ENCODE results near the gene SNTB2. TPM values are rescaled to one million over a fixed set of nuclear protein-coding genes. Genes with fewer than 3 reads are reported as not detected.
"Not testable (repeated sequence)": the region's sequence is repeated elsewhere in the genome, so short reads cannot be mapped to it uniquely, and the experiment has no call there.

Gene SNTB2
- polyA plus RNA-seq, 1 experiment: 62.6 TPM

DNA sequence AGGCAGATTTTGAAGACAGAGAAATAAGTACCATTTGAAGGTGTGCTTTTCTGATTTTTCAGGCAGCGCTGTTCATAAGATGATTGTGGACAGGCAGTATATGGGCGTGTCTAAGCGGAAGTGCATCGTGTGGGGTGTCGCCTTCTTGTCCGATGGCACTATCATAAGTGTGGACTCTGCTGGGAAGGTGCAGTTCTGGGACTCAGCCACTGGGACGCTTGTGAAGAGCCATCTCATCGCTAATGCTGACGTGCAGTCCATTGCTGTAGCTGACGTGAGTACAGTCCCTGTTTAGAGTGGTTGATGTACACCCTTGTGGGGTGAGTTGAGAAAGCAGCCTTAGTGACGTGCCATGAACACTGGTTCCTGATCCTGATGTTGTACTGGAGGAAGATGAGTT lies 43.8 kb upstream of the SNTB2 start:
- no peaks in the 10 kb centered on the region for H3K27me3 ChIP-seq (ENCODE audit: control insufficient read depth, insufficient read depth, low read length)
- ChIA-PET POLR2A (no interaction called here), CTCF (no interaction called here)
- H3K27ac ChIP-seq (ENCODE audit: low read depth, low read length): no peak overlapping the region
- no peaks in the 10 kb centered on the region for H3K9me3 ChIP-seq (ENCODE audit: control insufficient read depth, insufficient read depth, low read length)
- no peak overlapping the region for H3K4me3 ChIP-seq (ENCODE audit: low read depth, low read length)
- no peak for DNase-seq (ENCODE audit: low read depth, low spot score)
- TF ChIP-seq, protein P1, sequence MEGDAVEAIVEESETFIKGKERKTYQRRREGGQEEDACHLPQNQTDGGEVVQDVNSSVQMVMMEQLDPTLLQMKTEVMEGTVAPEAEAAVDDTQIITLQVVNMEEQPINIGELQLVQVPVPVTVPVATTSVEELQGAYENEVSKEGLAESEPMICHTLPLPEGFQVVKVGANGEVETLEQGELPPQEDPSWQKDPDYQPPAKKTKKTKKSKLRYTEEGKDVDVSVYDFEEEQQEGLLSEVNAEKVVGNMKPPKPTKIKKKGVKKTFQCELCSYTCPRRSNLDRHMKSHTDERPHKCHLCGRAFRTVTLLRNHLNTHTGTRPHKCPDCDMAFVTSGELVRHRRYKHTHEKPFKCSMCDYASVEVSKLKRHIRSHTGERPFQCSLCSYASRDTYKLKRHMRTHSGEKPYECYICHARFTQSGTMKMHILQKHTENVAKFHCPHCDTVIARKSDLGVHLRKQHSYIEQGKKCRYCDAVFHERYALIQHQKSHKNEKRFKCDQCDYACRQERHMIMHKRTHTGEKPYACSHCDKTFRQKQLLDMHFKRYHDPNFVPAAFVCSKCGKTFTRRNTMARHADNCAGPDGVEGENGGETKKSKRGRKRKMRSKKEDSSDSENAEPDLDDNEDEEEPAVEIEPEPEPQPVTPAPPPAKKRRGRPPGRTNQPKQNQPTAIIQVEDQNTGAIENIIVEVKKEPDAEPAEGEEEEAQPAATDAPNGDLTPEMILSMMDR (IDR thresholded peaks at IDR 0.05; ENCODE audit: low read depth, low read length): 0 out of 2 replicates have a peak, but pooled peaks have one; percentile 10

DNA sequence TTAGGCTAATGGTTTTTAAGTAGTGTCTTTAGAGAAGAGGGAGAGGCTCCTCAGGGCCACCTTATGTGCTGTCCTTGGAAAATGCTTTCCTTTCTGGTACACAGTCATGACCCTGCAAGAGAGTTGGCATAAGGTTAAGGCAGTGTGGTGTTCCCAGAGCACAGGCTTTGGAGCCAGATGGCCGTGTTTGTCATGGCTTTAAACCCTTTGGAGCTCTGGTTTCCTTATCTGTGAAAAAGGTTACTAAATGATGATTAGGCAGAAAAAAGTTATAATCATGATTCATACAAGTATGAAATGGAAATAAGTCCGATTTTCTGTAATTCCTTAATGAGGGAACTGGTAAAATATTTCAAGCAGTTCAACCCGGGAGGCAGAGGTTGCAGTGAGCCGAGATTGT lies 41.3 kb upstream of the SNTB2 start:
- TF ChIP-seq, protein P1 (IDR thresholded peaks at IDR 0.05; ENCODE audit: low read depth, low read length): no peak
- CTCF ChIA-PET: interaction anchor here (0.6 kb wide), 1 partner anchor 50 kb away, joined by 3 read pairs; no protein-coding TSS in a partner anchor

DNA sequence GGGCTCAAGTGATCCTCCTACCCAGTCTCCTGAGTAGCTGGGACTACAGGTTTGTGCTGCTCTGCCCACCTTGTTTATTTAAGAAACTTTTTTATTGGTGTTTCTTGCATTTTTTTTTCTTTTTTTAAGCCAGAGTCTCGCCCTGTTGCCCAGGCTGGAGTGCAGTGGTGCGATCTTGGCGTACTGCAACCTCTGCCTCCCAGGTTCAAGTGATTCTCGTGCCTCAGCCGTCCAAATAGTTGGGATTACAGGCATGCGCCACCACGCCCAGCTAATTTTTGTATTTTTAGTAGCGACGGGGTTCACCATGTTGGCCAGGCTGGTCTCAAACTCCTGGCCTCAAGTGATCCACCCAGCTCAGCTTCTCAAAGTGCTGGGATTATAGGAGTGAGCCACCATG lies 37.3 kb upstream of the SNTB2 start:
- H3K9me3 ChIP-seq (ENCODE audit: control insufficient read depth, insufficient read depth, low read length); H3K4me3 ChIP-seq (ENCODE audit: low read depth, low read length); DNase-seq (ENCODE audit: low read depth, low spot score); H3K27ac ChIP-seq (ENCODE audit: low read depth, low read length); H3K27me3 ChIP-seq (ENCODE audit: control insufficient read depth, insufficient read depth, low read length): not testable (repeated sequence)
- ChIA-PET POLR2A (interaction anchor here (0.6 to 1.0 kb wide), 3 partner anchors 62 to 181 kb away, joined by 3 to 4 read pairs (median 4); partner anchors contain the start of gene PDF), CTCF (interaction anchor here (0.9 to 3.1 kb wide), 10 partner anchors 10 to 177 kb away, joined by 3 to 35 read pairs (median 10); no protein-coding TSS in a partner anchor)

More for the DNA sequence above, 41.3 kb upstream of the SNTB2 start:
- Histone ChIP-seq H3K27me3 (ENCODE audit: control insufficient read depth, insufficient read depth, low read length) (no peaks in the 10 kb centered on the region), H3K27ac (ENCODE audit: low read depth, low read length) (no peak overlapping the region), H3K4me3 (ENCODE audit: low read depth, low read length) (no peak overlapping the region), H3K9me3 (ENCODE audit: control insufficient read depth, insufficient read depth, low read length) (no peaks in the 10 kb centered on the region)
- DNase-seq (ENCODE audit: low read depth, low spot score): no peak
- POLR2A ChIA-PET: no interaction called here

DNA sequence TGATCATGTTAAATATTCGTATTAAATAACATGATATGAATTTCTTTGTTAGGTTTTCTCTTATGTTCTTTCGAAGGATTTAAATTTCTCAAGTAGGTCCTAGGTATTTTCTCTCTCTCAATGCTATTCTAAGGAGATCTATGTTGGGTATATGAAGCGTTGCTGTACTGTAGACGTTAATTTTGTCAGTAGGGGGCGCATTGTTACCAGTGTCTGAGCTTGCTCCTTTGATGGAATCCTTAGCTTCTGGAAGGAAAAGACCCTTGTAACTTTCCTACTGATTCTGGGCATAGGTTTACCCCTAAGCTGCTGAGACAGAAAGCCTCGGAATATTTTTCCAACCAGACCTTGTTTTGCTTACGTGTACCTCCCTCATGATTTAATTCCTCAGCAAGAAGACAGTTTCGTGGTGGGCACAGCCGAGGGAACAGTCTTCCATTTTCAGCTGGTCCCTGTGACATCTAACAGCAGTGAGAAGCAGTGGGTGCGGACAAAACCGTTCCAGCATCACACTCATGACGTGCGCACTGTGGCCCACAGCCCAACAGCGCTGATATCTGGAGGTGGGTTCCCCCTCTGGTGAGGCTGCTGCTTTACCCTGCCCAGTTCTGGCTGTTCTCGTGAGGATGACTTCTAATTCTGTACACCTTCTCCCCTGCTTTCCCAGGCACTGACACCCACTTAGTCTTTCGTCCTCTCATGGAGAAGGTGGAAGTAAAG lies 36.7 kb upstream of the SNTB2 start:
- POLR2A ChIA-PET: interaction anchor here (0.6 to 1.0 kb wide), 2 partner anchors 122 to 180 kb away, joined by 3 to 4 read pairs; partner anchors contain the start of gene PDF
- Histone ChIP-seq H3K27me3 (ENCODE audit: control insufficient read depth, insufficient read depth, low read length) (no peaks in the 10 kb centered on the region), H3K27ac (ENCODE audit: low read depth, low read length) (no peak overlapping the region), H3K9me3 (ENCODE audit: control insufficient read depth, insufficient read depth, low read length) (no peaks in the 10 kb centered on the region), H3K4me3 (ENCODE audit: low read depth, low read length) (no peak overlapping the region)
- CTCF ChIA-PET: interaction anchor here (0.6 to 3.1 kb wide), 28 partner anchors 9 to 445 kb away, joined by 3 to 35 read pairs (median 4); no protein-coding TSS in a partner anchor
- peak; percentile 65 for DNase-seq (ENCODE audit: low read depth, low spot score)
- TF ChIP-seq, protein P1 (IDR thresholded peaks at IDR 0.05; ENCODE audit: low read depth, low read length): peak; percentile 82

DNA sequence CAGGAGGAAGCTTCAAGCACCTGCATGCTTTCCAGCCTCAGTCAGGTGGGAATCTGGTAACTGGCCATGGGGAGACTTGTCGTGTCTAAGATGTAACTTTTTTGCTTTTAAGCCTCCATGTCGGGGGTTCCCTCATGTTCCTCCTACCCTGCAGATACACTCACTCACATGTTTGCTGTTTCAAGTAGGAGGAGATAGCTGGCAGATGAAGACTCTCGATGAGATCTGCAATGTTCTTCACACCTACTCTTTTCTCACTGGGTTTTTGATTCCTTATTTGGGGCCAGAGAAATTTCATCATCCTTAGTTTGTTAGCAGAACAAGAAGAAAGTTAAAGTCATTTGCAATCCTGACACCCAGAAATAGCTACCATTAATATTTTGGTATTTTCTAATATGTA lies 29.8 kb upstream of the SNTB2 start:
- no peak overlapping the region for H3K27ac ChIP-seq (ENCODE audit: low read depth, low read length)
- CTCF ChIA-PET: interaction anchor here (0.6 to 2.6 kb wide), 3 partner anchors 9 to 153 kb away, joined by 3 to 9 read pairs (median 5); no protein-coding TSS in a partner anchor
- no peaks in the 10 kb centered on the region for H3K27me3 ChIP-seq (ENCODE audit: control insufficient read depth, insufficient read depth, low read length)
- no peak overlapping the region for H3K4me3 ChIP-seq (ENCODE audit: low read depth, low read length)
- no peaks in the 10 kb centered on the region for H3K9me3 ChIP-seq (ENCODE audit: control insufficient read depth, insufficient read depth, low read length)
- DNase-seq (ENCODE audit: low read depth, low spot score): no peak
- POLR2A ChIA-PET: interaction anchor here (1.2 kb wide), 1 partner anchor 16 kb away, joined by 8 read pairs; no protein-coding TSS in a partner anchor
- TF ChIP-seq, protein P1 (IDR thresholded peaks at IDR 0.05; ENCODE audit: low read depth, low read length): no peak

Data from AG04450 (cell line).